WERI-Rb-1 (cell line): ENCODE results near the gene TCF25.
"Not testable (repeated sequence)": the region's sequence is repeated elsewhere in the genome, so short reads cannot be mapped to it uniquely, and the experiment has no call there.

Source experiments
- DNase-seq: peaks from one replicate; pipeline ENCODE4 v3.0.0-alpha.2; 2020
- H3K27ac ChIP-seq: fragments of 250-450 bp; sonication (Bioruptor Pico); 2 replicates; pipeline ENCODE4 v1.5.1; 2020; ENCODE audit warnings: mild to moderate bottlenecking, moderate library complexity
- H3K27me3 ChIP-seq: fragments of 250-450 bp; sonication (Bioruptor Pico); 2 replicates; pipeline ENCODE4 v1.5.1; 2021; ENCODE audit warnings: mild to moderate bottlenecking, low read depth, moderate library complexity; ENCODE audit not compliant: insufficient read depth, severe bottlenecking
- H3K36me3 ChIP-seq: fragments of 250-450 bp; sonication (Bioruptor Pico); 2 replicates; pipeline ENCODE4 v1.5.1; 2020; ENCODE audit warnings: mild to moderate bottlenecking, moderate library complexity
- H3K4me3 ChIP-seq: 2 replicates; pipeline ENCODE4 v1.5.1; 2011; ENCODE audit warnings: low read depth, mild to moderate bottlenecking, control low read depth, low read length
- H3K9me3 ChIP-seq: fragments of 250-450 bp; sonication (Bioruptor Pico); 2 replicates; pipeline ENCODE4 v1.5.1; 2021; ENCODE audit warnings: mild to moderate bottlenecking, moderate library complexity; ENCODE audit not compliant: severe bottlenecking
- CTCF ChIP-seq: IDR thresholded peaks from 2 replicates; pipeline ENCODE4 v1.5.1; 2011; ENCODE audit warnings: low read depth, mild to moderate bottlenecking, control low read depth, inconsistent platforms, low read length

Gene TCF25

GRCh38 chr16:89873109-89873971 lies at the start of gene TCF25:
TCF25 (plus strand) TSS chr16:89873592; CDS start chr16:89873668, 76 bp downstream.
- peak within 1 kb of the TSS; percentile 57 for H3K4me3 ChIP-seq
- no peaks in the 10 kb centered on the region for H3K27me3 ChIP-seq
- TF ChIP-seq CTCF = no peak
- H3K36me3 ChIP-seq = peaks cover 6% of the 10 kb centered on the region; the same call in 1 of the 2 replicates
- H3K27ac ChIP-seq = peak within 1 kb of the TSS; percentile 92
- DNase-seq = peak; percentile 74
- no peaks in the 10 kb centered on the region for H3K9me3 ChIP-seq

GRCh38 chr16:89823824-89824148 lies 49.6 kb upstream of the TCF25 start:
- not testable (repeated sequence) for H3K27me3 ChIP-seq, H3K36me3 ChIP-seq, H3K9me3 ChIP-seq, H3K4me3 ChIP-seq, DNase-seq
- H3K27ac ChIP-seq = peak overlapping the region; percentile 85

- Histone ChIP-seq H3K36me3 (no peaks in the 10 kb centered on the region), H3K27me3 (no peaks in the 10 kb centered on the region), H3K4me3 (no peak overlapping the region), H3K27ac (no peak overlapping the region), H3K9me3 (no peaks in the 10 kb centered on the region)
- DNase-seq = no peak
- no peak for TF ChIP-seq CTCF
Observed at GRCh38 chr16:89826531-89827382, 46.6 kb upstream of the TCF25 start.

GRCh38 chr16:89827383-89828198 lies 45.8 kb upstream of the TCF25 start:
- peak overlapping the region; percentile 74 for H3K27ac ChIP-seq
- peak; percentile 27 for DNase-seq
- H3K9me3 ChIP-seq = no peaks in the 10 kb centered on the region
- H3K36me3 ChIP-seq = no peaks in the 10 kb centered on the region
- no peak for TF ChIP-seq CTCF
- H3K27me3 ChIP-seq = no peaks in the 10 kb centered on the region
- H3K4me3 ChIP-seq = peak overlapping the region; percentile 46

GRCh38 chr16:89828199-89828869 lies 45.1 kb upstream of the TCF25 start, which contains the start of gene SPIRE2:
SPIRE2 (plus strand) TSS chr16:89828475; CDS start chr16:89828551, 76 bp downstream.
- H3K27me3 ChIP-seq = no peaks in the 10 kb centered on the region
- H3K27ac ChIP-seq = peak within 1 kb of the TSS; percentile 74
- no peak for TF ChIP-seq CTCF
- DNase-seq = peak; percentile 52
- peak within 1 kb of the TSS; percentile 66 for H3K4me3 ChIP-seq
- no peaks in the 10 kb centered on the region for H3K36me3 ChIP-seq
- no peaks in the 10 kb centered on the region for H3K9me3 ChIP-seq
